Activated T-cell treated with anti-CD3 and anti-CD28 coated beads for 1 hour (primary cell): ENCODE data around the gene AP2A2.
"Not testable (repeated sequence)": the region's sequence is repeated elsewhere in the genome, so short reads cannot be mapped to it uniquely, and the experiment has no call there.

Source experiments
- DNase-seq: peaks from one replicate; pipeline ENCODE4 v3.0.0-alpha.2; 2020; ENCODE audit warnings: low read depth

The AP2A2 gene

DNA sequence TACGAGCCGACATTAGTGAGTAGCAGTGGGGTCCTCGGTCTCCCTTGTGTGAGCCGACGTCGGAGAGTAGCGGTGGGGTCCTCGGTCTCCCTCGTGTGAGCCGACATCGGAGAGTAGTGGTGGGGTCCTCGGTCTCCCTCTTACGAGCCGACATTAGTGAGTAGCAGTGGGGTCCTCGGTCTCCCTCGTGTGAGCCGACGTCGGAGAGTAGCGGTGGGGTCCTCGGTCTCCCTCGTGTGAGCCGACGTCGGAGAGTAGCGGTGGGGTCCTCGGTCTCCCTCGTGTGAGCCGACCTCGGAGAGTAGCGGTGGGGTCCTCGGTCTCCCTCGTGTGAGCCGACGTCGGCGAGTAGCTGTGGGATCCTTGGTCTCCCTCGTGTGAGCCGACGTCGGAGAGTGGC lies 49.7 kb downstream of the AP2A2 start:
- DNase-seq: not testable (repeated sequence)

DNA sequence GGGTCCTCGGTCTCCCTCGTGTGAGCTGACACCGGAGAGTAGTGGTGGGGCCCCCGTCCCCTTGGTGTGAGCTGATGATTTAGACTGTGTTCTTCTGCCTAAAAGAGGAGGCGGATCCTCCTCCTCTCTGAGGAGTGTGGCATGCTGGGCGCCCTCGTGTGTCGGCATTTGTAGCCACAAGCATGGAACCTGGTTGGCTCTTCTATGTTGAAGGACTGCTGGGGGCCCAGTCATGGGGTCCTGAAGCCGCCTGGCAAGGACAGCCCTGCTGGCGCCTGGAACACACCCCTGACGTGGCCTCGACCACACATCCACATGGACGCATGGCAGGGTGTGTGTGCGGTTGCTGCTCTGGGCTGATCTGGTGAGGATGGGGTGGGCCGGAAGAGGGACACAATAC lies 50.2 kb downstream of the AP2A2 start:
- DNase-seq: no peak

DNA sequence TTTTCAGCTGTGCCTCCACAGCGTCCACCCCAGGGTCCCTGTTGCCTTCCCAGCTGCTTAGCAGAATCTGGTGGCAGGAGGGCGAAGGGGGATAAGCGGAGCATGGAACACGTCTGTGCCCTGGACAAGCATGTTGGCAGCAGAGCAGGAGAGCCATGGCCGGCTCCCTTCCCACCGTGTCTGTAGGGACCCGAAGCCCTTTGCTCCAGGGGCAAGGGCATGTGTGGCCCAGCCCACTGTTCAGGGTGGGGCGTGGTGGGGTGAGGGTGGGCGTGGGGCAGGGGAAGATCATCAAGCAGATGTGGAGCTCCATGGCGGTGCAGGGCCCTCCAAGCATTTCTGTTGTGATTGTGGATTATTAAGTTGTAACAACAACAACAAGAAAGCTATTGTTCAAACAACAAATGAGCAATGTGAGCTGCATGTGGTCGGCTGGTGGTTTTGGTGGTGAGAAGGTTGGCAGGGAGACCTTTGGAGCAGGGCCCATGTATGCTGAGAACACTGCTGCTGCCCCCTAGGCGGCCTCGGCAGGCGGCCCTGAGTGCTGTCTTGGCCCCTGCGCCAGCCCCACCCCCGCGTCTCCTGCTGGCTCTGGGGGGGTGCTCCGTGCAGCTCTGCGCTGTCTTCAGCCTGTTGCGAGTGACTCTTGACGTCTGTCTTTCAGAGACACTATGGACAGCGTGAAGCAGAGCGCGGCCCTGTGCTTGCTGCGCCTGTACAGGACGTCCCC lies 50.9 kb downstream of the AP2A2 start:
- no peak for DNase-seq

DNA sequence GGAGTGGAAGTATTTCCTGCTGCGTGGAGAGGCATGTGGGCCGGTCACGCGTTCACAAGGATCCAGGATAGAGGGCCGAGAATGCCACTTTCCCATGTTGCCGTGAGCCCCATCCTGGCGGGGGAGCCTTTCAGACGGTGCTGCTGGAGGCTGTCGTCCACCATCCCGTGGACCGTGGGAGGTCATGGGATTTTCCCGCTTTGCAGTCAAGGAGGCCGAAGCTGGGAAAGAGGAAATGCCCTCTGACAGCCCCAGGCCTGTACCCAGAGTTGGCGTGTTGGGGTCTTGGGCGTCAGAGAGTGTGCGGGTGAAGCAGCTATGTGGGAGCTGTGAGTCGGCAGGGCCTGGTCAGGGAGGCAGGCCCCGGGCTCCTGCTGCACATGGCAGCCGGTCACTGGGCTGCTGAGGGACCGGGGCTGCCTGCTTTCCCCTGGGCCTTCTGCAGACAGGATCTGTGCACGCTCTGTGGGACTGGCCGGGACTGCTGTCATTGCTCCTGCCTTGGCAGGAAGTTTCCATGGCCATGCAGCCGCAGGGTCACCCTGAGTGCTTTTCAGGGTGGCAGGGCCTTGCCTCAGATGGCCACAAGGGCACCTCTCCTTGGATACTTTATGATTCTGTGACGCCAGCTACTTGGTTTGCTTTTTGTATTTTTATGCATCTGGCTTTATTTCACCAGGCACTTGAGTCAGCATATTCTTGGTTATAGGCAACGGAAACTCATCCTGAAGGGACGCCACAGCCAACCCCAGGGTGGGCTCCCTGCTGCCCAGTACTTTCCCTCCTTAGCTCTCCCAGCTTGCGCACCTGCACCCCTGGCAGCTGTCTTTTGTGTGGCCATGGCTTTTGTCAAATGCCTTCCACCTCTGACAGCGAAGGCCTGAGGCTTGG lies 52.4 kb downstream of the AP2A2 start:
- DNase-seq: no peak

DNA sequence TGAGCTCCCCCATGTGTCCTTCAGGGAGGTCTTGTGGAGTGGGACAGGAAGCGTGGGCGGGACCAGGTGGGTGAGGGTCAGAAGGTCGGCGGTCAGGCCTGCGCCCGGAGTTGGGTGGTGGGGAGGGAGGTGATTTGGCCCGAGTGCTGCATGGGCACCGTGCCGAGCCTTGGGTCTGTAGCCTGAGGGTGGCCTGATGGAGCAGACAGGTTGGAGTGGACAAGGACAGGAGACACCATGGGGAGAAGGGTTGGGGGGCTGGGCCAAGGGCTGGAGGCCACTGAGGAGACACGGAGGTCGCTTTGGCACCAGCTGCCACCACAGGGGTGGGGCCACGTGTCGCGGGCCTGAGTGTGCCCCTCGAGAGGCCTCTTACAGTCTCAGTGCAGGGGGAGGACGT lies 53.1 kb downstream of the AP2A2 start:
- DNase-seq: no peak

DNA sequence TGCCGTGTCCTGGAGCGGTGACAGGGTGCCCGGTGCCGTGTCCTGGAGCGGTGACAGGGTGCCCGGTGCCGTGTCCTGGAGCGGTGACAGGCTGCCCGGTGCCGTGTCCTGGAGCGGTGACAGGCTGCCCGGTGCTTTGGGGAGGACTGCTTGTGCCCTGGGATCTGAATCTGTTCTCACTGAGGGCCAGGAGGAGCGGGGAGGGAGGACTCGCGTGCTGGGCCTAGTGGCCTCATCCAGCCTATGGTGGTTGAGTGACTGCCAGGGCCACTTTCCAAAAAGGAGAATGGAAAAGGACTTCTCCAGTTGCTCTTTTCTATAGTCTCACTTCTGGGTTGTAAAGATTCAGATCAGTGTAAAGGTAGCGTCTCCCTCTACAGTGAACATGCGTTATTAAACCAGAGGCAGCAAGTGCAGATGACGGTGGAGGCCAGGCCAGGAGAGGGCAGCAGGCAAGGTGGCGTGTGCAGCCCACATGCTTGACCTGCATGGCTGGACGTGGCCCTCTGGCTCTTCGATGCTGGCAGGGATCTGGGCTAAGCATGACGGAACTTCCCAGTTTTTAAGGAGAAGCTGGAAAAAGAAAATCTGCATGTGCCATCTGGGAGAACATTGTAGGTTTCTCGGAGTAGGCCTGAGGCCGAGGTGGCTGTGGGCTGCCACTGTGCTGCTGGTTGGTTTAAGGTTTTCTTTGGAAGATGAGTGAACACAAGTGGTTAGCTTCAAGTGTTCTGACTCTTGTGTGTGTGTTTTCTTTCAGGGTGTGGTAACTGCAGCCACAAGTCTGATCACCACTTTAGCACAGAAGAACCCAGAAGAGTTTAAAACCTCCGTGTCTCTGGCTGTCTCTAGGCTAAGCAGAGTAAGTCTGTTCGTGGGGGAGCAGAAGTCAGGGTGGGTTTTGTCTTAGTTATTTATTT lies 55.0 kb downstream of the AP2A2 start:
- DNase-seq: no peak

DNA sequence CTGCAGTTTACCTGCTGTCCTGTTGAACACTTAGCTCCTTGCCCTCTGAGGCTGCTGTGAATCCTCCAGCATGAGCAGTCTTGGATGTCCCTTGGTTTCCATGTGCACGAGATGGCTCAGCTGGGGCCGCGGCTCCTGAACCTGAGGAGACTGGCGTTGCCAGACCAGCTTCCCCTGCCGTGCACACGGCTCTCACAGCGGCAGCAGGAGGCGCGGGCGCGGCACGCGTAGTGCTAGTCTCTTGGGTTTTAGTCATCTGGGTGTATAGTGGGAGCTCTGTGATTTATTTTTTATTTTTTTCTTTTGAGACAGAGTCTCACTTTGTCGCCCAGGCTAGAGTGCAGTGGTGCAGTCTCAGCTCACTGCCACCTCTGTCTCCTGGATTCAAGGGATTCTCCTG lies 56.1 kb downstream of the AP2A2 start:
- DNase-seq: no peak

DNA sequence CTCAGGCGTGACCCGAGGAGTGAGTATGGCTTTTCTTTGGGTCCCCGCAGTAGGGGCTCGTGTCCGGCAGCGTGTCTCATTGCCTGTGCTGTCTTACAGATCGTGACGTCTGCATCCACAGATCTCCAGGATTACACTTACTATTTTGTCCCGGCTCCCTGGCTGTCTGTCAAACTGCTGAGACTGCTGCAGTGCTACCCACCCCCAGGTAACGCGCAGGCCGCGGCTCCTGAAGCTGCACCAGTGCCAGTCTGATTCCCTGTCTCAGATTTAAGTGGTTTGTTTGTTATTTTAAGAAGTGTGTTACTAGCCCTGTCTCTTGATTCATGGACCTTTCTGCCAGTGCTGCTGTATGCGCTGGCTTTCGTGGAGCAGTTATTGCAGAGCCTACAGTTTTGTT lies 58.9 kb downstream of the AP2A2 start:
- no peak for DNase-seq

DNA sequence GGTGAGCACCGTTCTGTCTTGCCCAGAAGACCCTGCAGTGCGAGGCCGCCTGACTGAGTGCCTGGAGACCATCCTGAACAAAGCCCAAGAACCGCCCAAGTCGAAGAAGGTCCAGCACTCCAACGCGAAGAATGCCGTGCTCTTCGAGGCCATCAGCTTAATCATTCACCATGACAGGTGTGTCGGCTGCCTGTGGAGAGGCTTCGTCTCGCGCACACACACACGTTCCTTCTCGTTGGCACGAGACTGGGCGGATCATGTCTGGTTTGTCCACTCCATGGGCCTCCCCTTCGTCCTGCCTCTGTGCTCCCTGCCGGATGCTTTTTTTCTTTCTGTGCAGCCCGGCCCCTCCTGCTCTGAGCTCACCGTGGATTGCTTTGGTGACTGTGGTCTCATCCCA lies 59.7 kb downstream of the AP2A2 start:
- DNase-seq: no peak

DNA sequence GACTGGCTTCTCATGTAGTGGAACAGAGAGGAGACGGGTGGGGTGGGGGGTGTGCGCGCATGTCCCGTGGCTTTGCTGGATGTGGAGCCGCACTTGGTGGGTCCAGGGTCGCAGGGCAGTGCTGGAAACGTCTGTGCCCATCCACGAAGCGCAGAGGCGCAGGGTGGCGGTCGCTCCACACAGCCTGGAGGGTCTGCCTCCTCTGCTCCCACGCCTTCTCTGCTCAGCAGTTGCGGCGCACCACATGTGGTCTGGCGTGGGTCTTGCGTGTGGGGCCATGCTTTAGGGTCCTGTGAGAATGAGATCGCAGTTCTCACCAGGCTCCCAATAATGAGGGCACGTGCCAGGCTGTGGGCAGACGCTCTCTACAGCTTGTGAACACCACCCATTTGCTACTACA lies 60.2 kb downstream of the AP2A2 start:
- no peak for DNase-seq

DNA sequence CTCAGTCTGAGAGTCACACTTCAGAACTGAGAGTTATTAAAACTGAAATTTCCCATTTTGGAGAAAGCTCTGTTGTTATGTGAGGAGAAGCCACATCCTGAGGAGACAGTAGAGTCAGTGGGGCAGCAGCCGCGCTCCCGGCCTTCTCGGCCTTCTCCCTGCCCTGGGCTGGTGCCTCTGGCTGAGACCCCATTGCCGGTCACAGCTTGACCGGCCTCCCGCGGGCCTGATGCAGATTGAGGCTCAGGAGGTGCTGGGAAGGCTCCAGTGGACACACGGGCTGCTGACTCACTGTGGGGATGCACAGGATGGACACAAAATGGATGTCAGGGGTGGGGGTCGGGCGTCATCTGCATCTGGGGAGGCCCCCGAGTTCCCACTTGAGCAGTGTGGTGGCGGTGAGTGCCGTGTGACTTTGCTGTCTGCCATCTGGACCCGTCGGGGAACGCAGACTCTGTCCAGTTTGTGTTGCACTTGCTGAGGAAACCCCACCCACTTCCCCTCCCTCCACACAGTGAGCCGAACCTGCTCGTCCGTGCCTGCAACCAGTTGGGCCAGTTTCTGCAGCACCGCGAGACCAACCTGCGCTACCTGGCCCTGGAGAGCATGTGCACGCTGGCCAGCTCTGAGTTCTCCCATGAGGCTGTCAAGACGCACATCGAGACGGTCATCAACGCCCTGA lies 60.7 kb downstream of the AP2A2 start:
- DNase-seq: no peak

DNA sequence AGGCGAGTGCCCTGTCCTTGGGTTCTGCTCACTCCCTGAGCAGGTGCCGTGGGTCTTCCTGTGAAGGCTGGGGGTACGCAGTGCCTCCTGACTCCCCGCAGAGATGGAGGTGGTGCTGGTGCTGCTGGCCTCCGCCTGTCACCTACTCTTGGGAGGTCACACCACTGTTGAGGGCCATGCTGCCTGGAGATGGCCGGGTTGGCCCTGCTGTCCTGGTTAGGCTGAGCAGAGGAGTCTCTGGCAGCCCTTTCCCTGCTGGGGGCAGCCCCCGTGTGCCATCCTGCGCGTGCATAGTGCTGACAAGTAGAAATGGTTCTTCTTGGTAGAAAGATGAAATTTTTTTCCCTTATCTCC lies 61.3 kb downstream of the AP2A2 start:
- no peak for DNase-seq

DNA sequence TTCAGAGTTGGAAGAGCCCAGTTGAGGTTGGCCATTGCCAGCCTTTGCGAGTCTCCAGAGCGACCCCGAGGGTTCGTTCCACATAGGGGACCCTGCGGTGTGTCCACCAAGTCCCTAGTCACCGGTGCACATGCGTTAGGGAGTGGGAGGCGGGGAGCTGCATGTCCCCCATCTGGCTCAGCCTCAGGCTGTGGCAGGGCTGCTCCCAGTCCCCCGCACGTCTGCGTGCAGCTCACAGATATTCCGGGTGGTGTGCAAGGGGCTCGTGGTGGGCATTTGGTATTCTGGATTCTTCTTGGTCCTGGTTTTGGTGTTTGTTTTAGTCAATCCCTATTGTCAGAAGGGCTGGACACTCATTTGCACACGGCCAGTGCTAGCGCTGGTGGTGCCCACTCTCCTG lies 62.0 kb downstream of the AP2A2 start:
- DNase-seq: no peak

DNA sequence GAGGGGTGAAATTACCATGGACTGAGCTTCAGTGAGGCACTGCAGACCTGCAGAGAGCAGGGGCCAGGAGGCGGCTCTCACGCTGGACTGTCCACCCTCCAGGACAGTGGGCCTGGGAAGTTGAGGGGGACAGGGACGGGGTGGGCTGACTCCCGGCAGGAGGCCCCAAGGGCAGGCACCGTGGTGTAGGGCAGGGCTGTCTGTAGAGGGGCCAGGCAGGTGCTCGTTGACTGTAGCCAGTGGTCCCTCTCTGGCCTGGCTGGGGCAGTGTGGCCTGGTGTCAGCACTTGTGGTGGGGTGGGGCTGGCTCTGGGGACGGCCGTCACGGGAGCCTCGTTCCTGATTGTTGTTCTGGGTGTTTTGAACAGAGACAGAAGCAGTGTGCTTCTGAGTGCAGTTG lies 64.4 kb downstream of the AP2A2 start:
- no peak for DNase-seq

DNA sequence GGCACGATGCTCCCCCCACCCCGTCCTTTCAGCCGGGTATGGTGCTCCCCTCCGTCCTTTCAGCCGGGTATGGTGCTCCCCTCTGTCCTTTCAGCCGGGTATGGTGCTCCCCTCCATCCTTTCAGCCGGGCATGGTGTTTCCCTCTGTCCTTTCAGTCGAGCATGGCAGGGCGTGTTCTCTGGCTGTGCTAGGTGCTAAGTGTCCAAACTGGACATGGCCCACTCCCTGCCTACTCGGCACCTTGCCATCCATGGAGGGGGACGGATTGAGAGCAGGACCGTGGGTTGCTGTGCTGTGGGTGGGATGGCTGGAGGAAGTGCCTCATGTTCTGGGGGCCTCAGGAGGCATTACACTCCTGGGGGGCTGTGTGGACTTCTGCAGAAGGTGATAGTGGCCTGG lies 65.4 kb downstream of the AP2A2 start:
- DNase-seq: no peak

DNA sequence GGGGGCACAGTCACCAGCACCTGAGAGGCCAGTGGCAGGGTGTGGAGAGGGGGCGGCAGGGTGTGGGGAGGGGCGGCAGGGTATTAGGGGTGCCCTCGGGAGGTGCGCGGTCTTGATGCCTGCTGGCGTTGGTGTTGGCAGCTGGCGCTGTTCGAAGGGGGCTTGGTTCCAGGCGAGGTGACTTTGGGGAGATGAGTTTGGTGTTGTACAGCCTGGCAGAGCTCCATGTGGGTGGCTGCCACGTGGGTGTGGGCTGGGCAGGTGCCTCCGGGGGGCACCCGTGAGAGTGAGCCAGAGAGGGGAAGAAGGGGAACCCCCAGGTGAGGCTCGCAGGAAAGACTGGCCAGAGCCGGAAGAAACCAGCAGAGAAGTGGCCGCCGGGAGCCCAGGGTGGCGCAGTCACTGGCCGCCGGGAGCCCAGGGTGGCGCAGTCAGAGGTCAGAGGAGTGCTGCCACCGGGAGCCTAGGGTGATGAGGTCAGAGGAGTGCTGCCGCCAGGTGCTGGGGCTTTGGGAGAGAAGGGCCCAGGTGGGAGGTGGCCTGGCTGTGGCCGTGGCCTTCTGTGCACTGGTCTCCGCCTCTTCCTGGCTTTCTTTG lies 66.1 kb downstream of the AP2A2 start:
- no peak for DNase-seq

DNA sequence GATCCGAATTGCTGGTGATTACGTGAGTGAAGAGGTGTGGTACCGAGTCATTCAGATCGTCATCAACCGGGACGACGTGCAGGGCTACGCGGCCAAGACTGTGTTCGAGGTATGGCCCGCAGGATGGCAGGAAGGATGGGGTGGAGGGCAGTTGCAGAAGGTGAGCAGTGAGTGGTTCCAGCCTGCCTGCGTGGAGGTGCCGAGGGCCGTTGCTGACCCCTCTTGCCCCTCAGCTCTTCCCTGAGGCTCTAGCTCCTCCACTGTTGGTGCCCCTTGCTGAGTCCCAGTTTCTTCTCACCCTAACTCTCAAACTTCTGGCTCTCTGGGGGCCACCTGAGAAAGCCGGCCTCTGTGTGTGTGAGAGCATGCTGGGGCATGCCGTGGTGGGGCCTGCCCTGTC lies 66.9 kb downstream of the AP2A2 start:
- DNase-seq: no peak

DNA sequence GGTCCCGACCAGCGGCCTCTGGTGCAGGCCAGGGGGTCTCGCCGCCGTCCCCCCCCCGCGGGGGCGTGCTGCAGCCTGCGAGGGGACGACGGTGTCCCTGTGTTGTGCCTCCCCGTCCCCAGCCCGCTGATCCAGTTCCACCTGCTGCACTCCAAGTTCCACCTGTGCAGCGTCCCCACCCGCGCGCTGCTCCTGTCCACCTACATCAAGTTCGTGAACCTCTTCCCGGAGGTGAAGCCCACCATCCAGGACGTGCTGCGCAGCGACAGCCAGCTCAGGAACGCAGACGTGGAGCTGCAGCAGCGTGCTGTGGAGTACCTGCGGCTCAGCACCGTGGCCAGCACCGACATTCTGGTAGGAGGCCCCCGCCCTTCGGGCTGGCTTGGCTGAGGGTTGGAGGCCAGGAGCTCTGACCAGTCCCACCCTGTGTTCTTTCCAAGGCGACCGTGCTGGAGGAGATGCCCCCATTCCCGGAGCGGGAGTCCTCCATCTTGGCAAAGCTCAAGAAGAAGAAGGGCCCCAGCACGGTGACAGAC lies 68.0 kb downstream of the AP2A2 start:
- no peak for DNase-seq

DNA sequence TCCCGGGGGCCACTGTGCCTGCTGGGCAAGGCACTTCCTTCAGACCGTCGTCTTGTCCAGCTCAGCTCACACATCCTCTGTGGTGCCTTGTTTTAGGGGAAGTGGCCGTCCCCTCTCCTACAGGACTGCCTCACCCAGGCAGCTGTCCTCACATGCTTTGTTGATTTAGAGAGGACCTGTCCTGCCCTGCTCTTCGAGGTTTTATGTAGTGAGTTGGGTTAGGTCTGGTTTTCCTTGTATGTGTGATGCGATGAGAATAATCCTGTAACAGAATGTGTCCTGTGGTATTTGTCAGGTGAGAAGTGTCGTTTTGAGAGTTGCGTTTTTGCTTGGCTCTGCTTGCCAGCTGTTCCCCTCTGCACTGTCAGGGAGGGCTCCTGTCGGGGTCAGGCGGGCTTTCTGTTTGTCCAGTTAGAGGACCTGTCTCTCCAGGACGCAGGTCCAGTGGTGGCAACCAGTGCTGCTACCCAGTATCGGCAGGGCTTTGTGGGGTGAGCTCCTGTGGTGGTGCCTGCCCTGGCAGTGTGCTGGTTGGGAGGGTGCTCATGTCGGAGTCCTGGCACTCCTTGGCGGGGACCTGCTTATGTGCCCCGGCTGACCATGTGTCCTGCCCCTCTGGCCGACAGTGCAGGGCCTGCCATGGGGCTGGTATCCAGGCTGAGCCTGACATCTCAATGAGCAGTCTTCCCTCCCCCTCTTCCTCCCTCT lies 69.5 kb downstream of the AP2A2 start:
- no peak for DNase-seq

DNA sequence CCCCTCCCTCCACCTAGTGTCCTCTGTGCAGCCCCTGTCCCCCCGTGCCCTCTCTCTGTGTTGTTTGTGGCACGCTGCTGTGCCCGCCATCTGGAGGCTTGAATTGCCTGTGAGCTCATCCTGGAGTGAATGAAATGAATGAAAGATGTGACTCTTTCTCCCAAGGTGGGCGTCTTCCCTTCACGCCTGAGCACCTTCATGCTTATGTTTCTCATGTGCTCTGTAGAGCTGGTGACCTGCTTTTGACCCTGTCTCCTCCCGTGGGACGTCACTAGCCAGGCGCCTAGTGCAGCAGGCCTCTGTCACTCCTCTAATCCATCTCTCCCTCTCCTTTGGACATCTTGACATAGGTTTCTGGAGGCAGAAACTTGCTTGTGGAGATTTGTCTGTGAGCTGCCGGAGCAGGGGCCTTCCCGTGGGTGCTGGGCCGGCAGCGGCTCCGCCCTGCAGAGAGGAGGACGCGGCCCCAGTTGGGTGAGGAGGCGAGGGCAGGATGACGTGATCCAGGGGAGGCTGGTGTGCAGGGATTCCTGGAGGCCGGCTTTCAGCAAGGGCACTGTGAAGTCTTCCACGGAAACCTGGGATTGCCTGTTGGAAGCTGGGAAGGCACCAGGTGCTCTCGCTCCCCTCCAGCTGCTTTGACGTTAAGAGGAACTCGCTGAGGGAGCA lies 70.2 kb downstream of the AP2A2 start:
- DNase-seq: no peak
